Activated T-cell treated with anti-CD3 and anti-CD28 coated beads for 1 hour (primary cell): ENCODE data around the gene DSG4.
"Not testable (repeated sequence)": the region's sequence is repeated elsewhere in the genome, so short reads cannot be mapped to it uniquely, and the experiment has no call there.

Source experiments
- DNase-seq: peaks from one replicate; pipeline ENCODE4 v3.0.0-alpha.2; 2020; ENCODE audit warnings: low read depth

DSG4 gene

DNA sequence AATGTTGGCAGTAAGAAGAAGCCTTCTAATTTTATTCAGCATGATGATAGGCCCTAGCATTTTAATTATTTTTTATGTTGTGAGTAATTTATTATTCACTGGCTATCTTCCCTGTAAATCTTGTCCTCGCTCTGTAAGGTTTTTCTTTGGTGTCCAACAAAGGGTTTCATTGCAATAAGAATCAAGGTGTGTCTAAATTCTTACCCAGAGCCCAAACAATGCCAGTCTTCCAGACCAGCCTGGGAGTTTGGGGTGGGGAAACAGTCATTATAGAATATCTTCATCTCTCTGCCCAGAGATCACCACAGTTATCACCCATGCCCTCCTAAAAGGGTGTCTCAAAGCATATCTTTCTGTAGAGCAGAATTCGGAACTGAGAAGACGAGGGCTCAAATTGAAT lies at the start of gene DSG4:
DSG4 (plus strand) TSS at position 301 of the 400 bp plus-strand sequence. CDS start 135 bp downstream, outside the sequence.
- no peak for DNase-seq

GRCh38 chr18:31329787-31330438 lies 46.7 kb upstream of the DSG4 start:
- DNase-seq, result no peak

DNA sequence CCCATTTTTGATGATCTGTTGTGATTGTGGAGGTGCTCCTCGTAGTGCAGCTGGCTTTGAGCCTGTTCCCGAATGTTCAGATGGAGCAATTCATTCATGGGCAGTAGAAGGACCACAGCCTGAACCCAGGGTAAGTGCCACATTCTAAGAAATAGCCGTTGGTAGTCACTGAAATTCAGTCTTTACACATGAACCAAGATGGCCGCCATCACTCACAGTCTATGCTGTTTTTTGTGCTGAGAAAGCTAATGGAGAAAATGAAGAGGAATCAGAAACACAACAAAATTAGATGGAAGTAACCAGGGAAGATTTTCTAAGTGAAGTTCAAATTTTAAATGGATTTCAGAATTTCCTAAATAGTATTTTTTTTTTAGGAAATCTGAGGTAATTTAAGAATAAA lies 33.1 kb upstream of the DSG4 start:
- DNase-seq, result no peak

GRCh38 chr18:31353336-31353735 lies 23.2 kb upstream of the DSG4 start:
- DNase-seq, result not testable (repeated sequence)

DNA sequence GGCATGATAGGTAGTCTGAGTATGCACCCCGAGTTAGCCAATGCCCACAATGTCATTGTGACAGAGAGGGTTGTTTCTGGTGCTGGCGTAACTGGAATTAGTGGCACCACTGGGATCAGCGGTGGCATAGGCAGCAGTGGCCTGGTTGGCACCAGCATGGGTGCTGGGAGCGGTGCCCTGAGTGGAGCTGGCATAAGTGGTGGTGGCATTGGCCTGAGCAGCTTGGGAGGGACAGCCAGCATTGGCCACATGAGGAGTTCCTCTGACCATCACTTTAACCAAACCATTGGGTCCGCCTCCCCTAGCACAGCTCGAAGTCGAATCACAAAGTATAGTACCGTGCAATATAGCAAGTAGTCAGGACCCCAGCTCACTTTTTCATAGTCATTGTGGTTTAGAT lies 21.6 kb upstream of the DSG4 start:
- DNase-seq, result no peak

- no peak for DNase-seq
These were observed 20.6 kb upstream of the DSG4 start for GRCh38 chr18:31356025-31356424.

DNA sequence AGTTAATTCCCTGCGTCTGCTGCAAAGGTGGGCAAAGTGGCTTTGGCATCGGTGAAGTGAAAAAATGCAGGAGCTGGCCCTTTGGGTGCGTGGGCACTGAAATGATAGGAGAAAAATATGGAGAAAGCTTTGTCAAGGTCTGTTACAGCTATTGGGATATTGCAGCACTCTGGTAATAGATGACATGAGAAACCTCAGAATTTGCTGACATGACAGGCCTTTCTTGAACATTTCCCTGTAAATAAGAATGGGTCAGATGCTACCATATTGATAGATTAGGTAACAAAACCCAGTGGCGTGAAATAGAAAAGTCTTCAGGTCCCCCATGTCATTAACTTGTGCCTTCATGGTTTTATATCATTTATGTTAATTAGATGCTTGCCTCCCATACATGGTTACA lies 12.4 kb upstream of the DSG4 start:
- DNase-seq, result no peak

DNA sequence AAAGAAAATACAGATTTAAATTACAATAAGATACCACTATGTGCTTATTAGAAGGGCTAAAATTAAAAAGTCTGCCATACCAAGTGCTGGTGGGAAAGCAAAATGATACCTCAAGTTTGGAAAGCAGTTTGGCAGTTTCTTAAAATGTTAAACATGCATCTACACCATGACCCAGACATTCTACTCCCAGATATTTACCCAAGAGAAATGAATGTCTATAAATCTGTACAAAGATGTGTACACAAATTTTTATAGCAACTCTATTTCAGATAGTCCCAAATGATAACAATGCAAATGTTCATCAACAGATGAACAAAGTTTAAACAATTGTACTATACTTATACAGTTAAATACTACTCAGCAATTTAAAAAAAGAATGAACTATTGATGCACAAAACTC lies 7.1 kb upstream of the DSG4 start:
- DNase-seq, result no peak

DNA sequence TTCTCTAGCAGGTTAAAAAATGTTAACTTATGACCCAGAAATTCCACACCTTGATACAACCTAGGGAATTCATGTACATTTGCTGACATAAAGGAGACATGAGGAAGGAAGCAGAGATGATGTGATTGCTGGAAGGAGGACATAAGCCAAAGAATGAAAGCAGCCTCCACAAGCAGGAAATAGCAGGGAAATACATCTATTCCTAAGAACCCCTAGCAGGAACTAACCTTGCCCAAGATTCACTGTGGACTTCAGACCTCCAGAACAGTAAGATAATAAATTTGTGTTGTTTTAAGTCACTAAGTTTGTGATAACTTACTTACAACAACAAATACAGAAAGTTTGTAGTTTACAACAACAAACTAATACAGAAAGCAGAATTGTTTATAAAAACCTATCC lies 4.6 kb upstream of the DSG4 start:
- DNase-seq, result no peak

- no peak for DNase-seq
These were observed 2.9 kb upstream of the DSG4 start for GRCh38 chr18:31373641-31374040.

DNA sequence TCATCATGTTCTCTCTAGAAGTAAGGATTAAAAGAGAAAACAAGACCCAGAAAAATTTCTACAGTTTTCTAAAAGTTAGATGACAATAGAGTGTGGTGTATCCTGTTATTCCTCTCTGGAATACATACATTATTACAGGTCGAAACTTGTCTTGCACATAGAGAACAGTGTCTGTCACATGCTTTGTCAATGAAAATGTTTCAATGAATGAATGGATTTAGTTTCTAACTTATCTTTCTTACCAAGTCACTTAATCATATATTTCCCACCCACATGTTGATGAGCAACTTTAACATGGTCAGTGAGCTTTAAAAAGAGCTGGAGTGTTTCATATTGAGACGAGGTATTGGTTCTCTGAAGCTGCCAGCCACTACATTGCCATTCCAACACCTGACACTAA lies 4.3 kb downstream of the DSG4 start:
- no peak for DNase-seq

GRCh38 chr18:31382107-31382506 lies 5.5 kb downstream of the DSG4 start:
- no peak for DNase-seq

- no peak for DNase-seq
These were observed 10.2 kb downstream of the DSG4 start for GRCh38 chr18:31386741-31387140.

DNA sequence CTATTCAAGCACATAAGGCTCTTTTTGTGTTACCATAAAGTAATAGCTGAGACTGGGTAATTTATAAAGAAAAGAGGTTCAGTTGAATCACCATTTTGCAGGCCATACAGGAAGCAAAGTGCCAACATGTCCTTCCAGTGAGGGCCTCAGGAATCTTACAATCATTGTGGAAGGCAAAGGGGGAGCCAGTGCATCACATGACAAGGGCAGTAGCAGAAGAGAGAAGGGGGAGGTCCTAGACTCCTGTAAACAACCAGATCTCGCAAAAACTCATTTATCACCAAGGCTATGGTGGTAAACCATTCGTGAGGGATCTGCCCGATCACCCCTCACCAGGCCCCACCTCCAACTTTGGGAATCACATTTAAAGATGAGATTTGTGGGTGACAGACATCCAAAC lies 16.7 kb downstream of the DSG4 start:
- no peak for DNase-seq

DNA sequence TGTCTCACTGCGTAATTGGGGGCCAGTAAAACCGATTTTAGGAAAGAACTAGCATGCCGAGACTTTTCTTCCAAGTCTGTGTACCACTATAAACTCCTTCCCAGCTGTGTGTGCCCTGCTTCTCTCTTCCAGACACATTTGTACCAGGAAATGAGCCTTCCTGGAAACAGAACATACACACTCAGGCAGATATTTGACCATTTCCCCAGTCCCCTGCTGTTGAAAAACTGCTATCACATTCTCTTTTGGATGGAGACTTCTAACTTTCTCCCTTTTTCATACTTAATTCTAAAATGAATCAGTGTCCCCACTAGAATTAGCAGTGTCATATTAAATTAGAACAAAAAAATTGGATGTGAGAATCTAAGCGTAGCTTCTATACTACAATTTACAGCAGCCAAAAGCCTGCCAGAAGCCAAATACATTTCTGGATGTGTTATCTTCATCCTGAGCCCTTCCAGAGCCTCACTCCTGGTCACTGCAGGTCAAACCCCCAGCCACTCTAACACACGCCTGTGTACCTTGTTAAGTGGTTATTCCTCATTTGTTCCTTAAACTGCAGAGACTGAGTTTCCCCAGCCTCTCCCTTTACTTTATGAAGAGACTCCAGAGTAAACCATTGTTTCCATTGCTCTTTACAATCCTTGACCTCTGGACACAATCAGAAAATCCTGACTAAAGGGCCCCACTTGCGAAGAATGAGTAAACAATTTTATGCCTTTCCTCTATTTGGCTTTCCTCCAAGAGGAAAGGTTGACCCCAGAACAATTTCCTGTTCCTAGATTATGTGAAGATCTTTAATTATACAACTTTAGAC lies 20.4 kb downstream of the DSG4 start:
- DNase-seq, result no peak

- no peak for DNase-seq
These were observed 21.6 kb downstream of the DSG4 start for GRCh38 chr18:31398191-31398590.

- no peak for DNase-seq
These were observed 22.9 kb downstream of the DSG4 start for GRCh38 chr18:31399306-31400032.

- no peak for DNase-seq
These were observed 24.8 kb downstream of the DSG4 start for GRCh38 chr18:31401156-31402025.

- DNase-seq, result no peak
These were observed 25.4 kb downstream of the DSG4 start for GRCh38 chr18:31402026-31402373.

DNA sequence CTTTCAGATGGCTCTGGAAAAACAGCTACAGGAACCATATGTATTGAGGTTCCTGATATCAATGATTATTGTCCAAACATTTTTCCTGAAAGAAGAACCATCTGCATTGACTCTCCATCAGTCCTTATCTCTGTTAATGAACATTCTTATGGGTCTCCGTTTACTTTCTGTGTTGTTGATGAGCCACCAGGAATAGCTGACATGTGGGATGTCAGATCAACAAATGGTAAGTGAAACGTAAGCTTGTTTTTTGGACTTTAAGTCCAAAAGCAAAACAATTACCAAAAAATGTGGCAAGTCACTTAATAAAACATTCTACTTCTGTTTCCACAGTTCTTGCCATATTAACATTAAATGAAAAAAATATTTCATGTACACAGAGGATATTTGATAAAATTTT lies 26.8 kb downstream of the DSG4 start:
- no peak for DNase-seq

DNA sequence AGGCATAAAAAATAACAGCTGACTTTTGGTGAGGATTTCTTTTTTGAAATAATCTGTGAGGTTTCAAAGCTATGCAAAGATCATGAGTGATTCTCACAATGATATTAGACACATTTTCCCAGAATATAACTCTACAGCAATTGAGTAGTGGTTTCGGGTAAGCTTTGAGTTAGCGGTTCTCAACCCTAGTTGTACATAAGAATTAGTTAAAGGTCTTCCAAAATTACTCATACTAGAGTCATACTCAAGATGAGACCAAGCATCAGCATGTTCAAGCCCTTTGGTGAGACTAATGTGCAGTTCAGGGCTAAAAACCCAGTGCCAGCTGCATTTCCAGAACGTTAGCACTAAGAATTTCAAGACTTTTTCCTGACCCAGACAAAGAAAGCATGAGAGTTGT lies 31.1 kb downstream of the DSG4 start:
- no peak for DNase-seq

DNA sequence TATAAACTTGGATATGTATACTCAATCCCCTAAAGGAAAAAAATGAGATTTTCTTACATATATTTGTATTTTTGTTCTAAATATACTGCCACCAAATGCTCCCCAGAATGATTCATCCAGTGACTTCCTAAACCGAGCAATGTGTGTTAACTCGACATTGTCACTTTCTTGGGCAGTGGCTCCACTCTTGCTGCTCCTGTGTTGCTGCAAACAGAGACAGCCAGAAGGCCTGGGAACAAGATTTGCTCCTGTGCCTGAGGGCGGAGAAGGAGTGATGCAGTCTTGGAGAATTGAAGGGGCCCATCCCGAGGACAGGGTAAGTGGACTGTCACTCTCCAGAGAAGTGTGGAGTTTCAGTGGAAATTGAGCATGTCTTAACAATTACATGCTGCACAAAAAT lies 32.7 kb downstream of the DSG4 start:
- DNase-seq, result no peak
